ENCODE data around the gene ARHGEF2.
"Not testable (repeated sequence)": the region's sequence is repeated elsewhere in the genome, so short reads cannot be mapped to it uniquely, and the experiment has no call there.

Gene ARHGEF2

GRCh38 chr1:155934097-155934935, 44.0 kb downstream of the ARHGEF2 start, which contains the start of gene KHDC4:
Gene KHDC4 (minus strand): TSS chr1:155934413. CDS start chr1:155934373, 40 bp downstream.
- TF ChIP-seq CTCF (IDR thresholded peaks at IDR 0.05) = peak; percentile 67
- Histone ChIP-seq H3K4me3 (ENCODE audit: low read depth in 1 of 2, low read length in 1 of 2) (peak within 1 kb of the TSS; percentile 82 to 86), H3K9me3 (no peaks in the 10 kb centered on the region), H3K36me3 (peaks cover 38% of the 10 kb centered on the region), H3K27me3 (no peaks in the 10 kb centered on the region), H3K27ac (peak within 1 kb of the TSS; percentile 88), H3K4me1 (ENCODE audit: control insufficient read depth in 1 of 2, insufficient read depth in 1 of 2, low read depth in 1 of 2, low read length in 1 of 2) (peaks cover 15 to 20% of the 10 kb centered on the region in 2 experiments)

- Histone ChIP-seq H3K4me3 (ENCODE audit: low read depth in 1 of 2, low read length in 1 of 2) (peak overlapping the region; percentile 82 to 86), H3K9me3 (no peaks in the 10 kb centered on the region), H3K36me3 (peaks cover 44% of the 10 kb centered on the region), H3K27me3 (no peaks in the 10 kb centered on the region), H3K4me1 (ENCODE audit: control insufficient read depth in 1 of 2, insufficient read depth in 1 of 2, low read depth in 1 of 2, low read length in 1 of 2) (peaks cover 15 to 20% of the 10 kb centered on the region in 2 experiments), H3K27ac (peak overlapping the region; percentile 88)
- TF ChIP-seq CTCF (IDR thresholded peaks at IDR 0.05) = no peak
Measured at GRCh38 chr1:155933591-155934096, 44.7 kb downstream of the ARHGEF2 start.

- Histone ChIP-seq H3K4me3 (ENCODE audit: low read depth in 1 of 2, low read length in 1 of 2) (no peak overlapping the region), H3K36me3 (peaks cover 54% of the 10 kb centered on the region), H3K27ac (no peak overlapping the region), H3K9me3 (no peaks in the 10 kb centered on the region), H3K4me1 (ENCODE audit: control insufficient read depth in 1 of 2, insufficient read depth in 1 of 2, low read depth in 1 of 2, low read length in 1 of 2) (peaks cover 15 to 20% of the 10 kb centered on the region in 2 experiments), H3K27me3 (no peaks in the 10 kb centered on the region)
- no peak for TF ChIP-seq CTCF (IDR thresholded peaks at IDR 0.05)
Measured at GRCh38 chr1:155932487-155932886, 45.9 kb downstream of the ARHGEF2 start.

- no peak for TF ChIP-seq CTCF (IDR thresholded peaks at IDR 0.05)
- Histone ChIP-seq H3K4me1 (ENCODE audit: control insufficient read depth in 1 of 2, insufficient read depth in 1 of 2, low read depth in 1 of 2, low read length in 1 of 2) (peaks cover 15 to 20% of the 10 kb centered on the region in 2 experiments), H3K36me3 (peaks cover 58% of the 10 kb centered on the region)
Measured at GRCh38 chr1:155932081-155932480, 46.3 kb downstream of the ARHGEF2 start.

GRCh38 chr1:155931332-155932038, 46.9 kb downstream of the ARHGEF2 start:
- no peaks in the 10 kb centered on the region for H3K27me3 ChIP-seq
- H3K4me3 ChIP-seq (ENCODE audit: low read depth in 1 of 2, low read length in 1 of 2) = no peak overlapping the region
- H3K36me3 ChIP-seq = peaks cover 64% of the 10 kb centered on the region
- no peaks in the 10 kb centered on the region for H3K9me3 ChIP-seq
- peaks cover 15 to 20% of the 10 kb centered on the region in 2 experiments for H3K4me1 ChIP-seq (ENCODE audit: control insufficient read depth in 1 of 2, insufficient read depth in 1 of 2, low read depth in 1 of 2, low read length in 1 of 2)
- H3K27ac ChIP-seq = no peak overlapping the region
- no peak for TF ChIP-seq CTCF (IDR thresholded peaks at IDR 0.05)

More at GRCh38 chr1:155932081-155932480, 46.3 kb downstream of the ARHGEF2 start:
- no peaks in the 10 kb centered on the region for H3K9me3 ChIP-seq
- no peak overlapping the region for H3K27ac ChIP-seq
- no peaks in the 10 kb centered on the region for H3K27me3 ChIP-seq
- no peak overlapping the region for H3K4me3 ChIP-seq (ENCODE audit: low read depth in 1 of 2, low read length in 1 of 2)

- Histone ChIP-seq H3K4me1 (ENCODE audit: control insufficient read depth in 1 of 2, insufficient read depth in 1 of 2, low read depth in 1 of 2, low read length in 1 of 2) (peaks cover 15 to 20% of the 10 kb centered on the region in 2 experiments), H3K36me3 (peaks cover 72% of the 10 kb centered on the region)
- H3K27me3 ChIP-seq; H3K4me3 ChIP-seq (ENCODE audit: low read depth in 1 of 2, low read length in 1 of 2); H3K27ac ChIP-seq; H3K9me3 ChIP-seq: not testable (repeated sequence)
Measured at GRCh38 chr1:155930725-155931124, 47.6 kb downstream of the ARHGEF2 start.

All from neutrophil (primary cell).